ENCODE data around the gene MC2R. TPM values are rescaled to one million over a fixed set of nuclear protein-coding genes. Genes with fewer than 3 reads are reported as not detected.

MC2R gene
- total RNA-seq (2022) (not detected in 2 replicates), Bru-seq, nascent RNA (not detected), BruChase-seq, experiment 1, labeled RNA remaining after a 6-hour chase (not detected), BruChase-seq, experiment 2, labeled RNA remaining after a 2-hour chase (not detected)
- long read RNA-seq, result 0 reads

DNA sequence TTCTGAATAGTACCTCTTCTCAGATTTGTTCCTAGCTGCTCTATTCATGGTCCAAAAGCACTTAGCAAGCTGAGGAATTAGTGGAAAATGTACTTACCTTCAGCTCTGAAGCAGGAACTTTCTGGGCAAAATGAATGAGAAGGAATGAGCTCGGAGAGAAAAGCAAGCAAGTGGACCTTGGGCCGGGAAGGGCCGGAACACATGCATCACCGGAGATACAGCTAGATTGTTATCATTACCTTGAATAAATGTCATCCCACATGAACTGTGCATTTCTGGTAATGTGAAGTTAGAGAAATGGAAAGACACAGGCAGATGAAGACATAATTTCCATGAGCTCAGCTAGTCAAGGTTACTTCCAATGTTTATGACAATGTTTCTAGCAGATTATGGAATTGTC is at the start of gene MC2R:
Gene MC2R, minus strand, starts transcription at position 146 of the 400 bp plus-strand sequence. CDS start 30,018 bp downstream, outside the sequence.
- intact Hi-C loops (cut with micrococcal nuclease; ENCODE audit: unreplicated experiment), result no loop called here
- no peaks in the 10 kb centered on the region for H3K36me3 Mint-ChIP-seq (ENCODE audit: insufficient read depth, unreplicated experiment)
- BruUV-seq (replicated peaks), result no TSS peak
- H3K9me3 Mint-ChIP-seq (ENCODE audit: low read depth, unreplicated experiment), result no peaks in the 10 kb centered on the region
- no peak for DNase-seq
- H3K4me1 Mint-ChIP-seq (ENCODE audit: low read depth, unreplicated experiment), result no peaks in the 10 kb centered on the region
- H3K27ac Mint-ChIP-seq (ENCODE audit: unreplicated experiment), result no peak within 1 kb of the TSS
- peaks cover 76% of the 10 kb centered on the region for H3K27me3 Mint-ChIP-seq (ENCODE audit: unreplicated experiment)
- CTCF ChIA-PET, result no interaction called here
- no peak within 1 kb of the TSS for H3K4me3 Mint-ChIP-seq (ENCODE audit: low read depth, unreplicated experiment)
- TF ChIP-seq, protein P1, sequence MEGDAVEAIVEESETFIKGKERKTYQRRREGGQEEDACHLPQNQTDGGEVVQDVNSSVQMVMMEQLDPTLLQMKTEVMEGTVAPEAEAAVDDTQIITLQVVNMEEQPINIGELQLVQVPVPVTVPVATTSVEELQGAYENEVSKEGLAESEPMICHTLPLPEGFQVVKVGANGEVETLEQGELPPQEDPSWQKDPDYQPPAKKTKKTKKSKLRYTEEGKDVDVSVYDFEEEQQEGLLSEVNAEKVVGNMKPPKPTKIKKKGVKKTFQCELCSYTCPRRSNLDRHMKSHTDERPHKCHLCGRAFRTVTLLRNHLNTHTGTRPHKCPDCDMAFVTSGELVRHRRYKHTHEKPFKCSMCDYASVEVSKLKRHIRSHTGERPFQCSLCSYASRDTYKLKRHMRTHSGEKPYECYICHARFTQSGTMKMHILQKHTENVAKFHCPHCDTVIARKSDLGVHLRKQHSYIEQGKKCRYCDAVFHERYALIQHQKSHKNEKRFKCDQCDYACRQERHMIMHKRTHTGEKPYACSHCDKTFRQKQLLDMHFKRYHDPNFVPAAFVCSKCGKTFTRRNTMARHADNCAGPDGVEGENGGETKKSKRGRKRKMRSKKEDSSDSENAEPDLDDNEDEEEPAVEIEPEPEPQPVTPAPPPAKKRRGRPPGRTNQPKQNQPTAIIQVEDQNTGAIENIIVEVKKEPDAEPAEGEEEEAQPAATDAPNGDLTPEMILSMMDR (IDR thresholded peaks at IDR 0.05; ENCODE audit: unreplicated experiment), result no peak

DNA sequence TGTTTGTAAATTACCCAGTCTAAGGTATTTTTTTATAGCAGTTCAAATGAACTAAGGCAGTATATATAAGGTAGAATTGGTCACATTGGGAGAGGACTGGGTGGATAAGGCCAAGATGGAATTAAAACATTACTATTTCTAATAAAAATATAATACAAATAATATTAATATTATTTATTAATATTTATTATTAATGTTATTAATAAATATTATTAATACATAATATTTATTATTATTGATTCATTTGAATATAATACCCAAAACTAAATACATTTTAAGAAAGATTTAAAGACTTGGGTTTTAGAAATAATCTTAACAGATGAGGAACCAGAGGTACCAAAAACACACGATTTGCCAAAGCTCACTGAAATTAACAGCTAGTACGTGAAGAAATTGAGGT is 30.5 kb upstream of the MC2R start:
- H3K36me3 Mint-ChIP-seq (ENCODE audit: insufficient read depth, unreplicated experiment), result no peaks in the 10 kb centered on the region
- H3K27me3 Mint-ChIP-seq (ENCODE audit: unreplicated experiment), result no peaks in the 10 kb centered on the region
- H3K4me1 Mint-ChIP-seq (ENCODE audit: low read depth, unreplicated experiment), result no peaks in the 10 kb centered on the region
- no TSS peak for BruUV-seq (replicated peaks)
- DNase-seq, result no peak
- CTCF ChIA-PET, result no interaction called here
- TF ChIP-seq, protein P1 (IDR thresholded peaks at IDR 0.05; ENCODE audit: unreplicated experiment), result no peak
- intact Hi-C loops (cut with micrococcal nuclease; ENCODE audit: unreplicated experiment), result no loop called here
- no peak overlapping the region for H3K4me3 Mint-ChIP-seq (ENCODE audit: low read depth, unreplicated experiment)
- no peak overlapping the region for H3K27ac Mint-ChIP-seq (ENCODE audit: unreplicated experiment)
- H3K9me3 Mint-ChIP-seq (ENCODE audit: low read depth, unreplicated experiment), result peaks cover 10% of the 10 kb centered on the region

DNA sequence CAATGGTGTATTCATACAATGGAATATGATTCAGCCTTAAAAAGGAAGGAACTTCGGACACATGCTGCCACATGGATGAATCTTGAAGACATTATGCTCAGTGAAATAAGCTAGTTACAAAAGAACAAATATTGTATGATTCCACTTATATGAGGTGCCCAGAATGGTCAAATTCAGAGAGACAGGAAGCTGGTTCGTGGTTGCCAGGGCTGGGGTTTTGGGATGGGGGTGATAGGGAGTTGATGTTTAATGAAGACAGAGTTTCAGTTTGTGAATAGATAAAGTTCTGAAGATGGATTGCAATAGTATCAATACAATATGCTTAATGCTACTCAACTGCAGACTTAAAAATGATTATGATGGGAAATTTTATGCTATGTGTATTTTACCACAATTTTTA is 28.0 kb upstream of the MC2R start:
- peaks cover 10% of the 10 kb centered on the region for H3K9me3 Mint-ChIP-seq (ENCODE audit: low read depth, unreplicated experiment)
- no TSS peak for BruUV-seq (replicated peaks)
- H3K4me3 Mint-ChIP-seq (ENCODE audit: low read depth, unreplicated experiment), result no peak overlapping the region
- no peak for DNase-seq
- CTCF ChIA-PET, result no interaction called here
- H3K27ac Mint-ChIP-seq (ENCODE audit: unreplicated experiment), result no peak overlapping the region
- TF ChIP-seq, protein P1 (IDR thresholded peaks at IDR 0.05; ENCODE audit: unreplicated experiment), result no peak
- no peaks in the 10 kb centered on the region for H3K36me3 Mint-ChIP-seq (ENCODE audit: insufficient read depth, unreplicated experiment)
- intact Hi-C loops (cut with micrococcal nuclease; ENCODE audit: unreplicated experiment), result no loop called here
- peaks cover 9% of the 10 kb centered on the region for H3K27me3 Mint-ChIP-seq (ENCODE audit: unreplicated experiment)
- no peaks in the 10 kb centered on the region for H3K4me1 Mint-ChIP-seq (ENCODE audit: low read depth, unreplicated experiment)

DNA sequence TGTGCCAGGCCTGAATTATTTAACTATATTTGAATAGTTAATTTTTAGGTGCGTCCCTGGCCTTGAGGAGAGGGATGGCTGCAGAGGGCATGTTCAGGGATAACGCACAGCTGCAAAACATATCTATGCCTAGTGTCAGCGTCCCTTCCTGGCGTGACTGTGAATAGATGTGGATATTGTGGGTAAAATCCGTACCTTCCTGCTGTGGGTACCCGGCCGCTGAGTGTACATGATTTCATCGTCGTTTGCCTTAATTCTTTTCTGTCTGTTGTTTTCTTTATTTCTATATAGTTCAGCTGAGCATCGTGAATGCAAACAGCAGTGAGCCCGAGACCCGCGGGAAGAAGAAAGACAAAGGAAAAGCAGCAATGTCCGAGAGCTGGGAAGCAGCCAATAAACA is 25.0 kb upstream of the MC2R start:
- intact Hi-C loops (cut with micrococcal nuclease; ENCODE audit: unreplicated experiment), result no loop called here

More for the DNA sequence above, 25.0 kb upstream of the MC2R start:
- DNase-seq, result no peak
- peaks cover 8% of the 10 kb centered on the region for H3K9me3 Mint-ChIP-seq (ENCODE audit: low read depth, unreplicated experiment)
- BruUV-seq (replicated peaks), result no TSS peak
- H3K4me3 Mint-ChIP-seq (ENCODE audit: low read depth, unreplicated experiment), result no peak overlapping the region
- TF ChIP-seq, protein P1 (IDR thresholded peaks at IDR 0.05; ENCODE audit: unreplicated experiment), result no peak
- no peak overlapping the region for H3K27ac Mint-ChIP-seq (ENCODE audit: unreplicated experiment)
- CTCF ChIA-PET, result no interaction called here
- no peaks in the 10 kb centered on the region for H3K4me1 Mint-ChIP-seq (ENCODE audit: low read depth, unreplicated experiment)
- H3K36me3 Mint-ChIP-seq (ENCODE audit: insufficient read depth, unreplicated experiment), result no peaks in the 10 kb centered on the region
- H3K27me3 Mint-ChIP-seq (ENCODE audit: unreplicated experiment), result peaks cover 20% of the 10 kb centered on the region
